ENCODE measurements around the gene KRT76.
"Not testable (repeated sequence)": the region's sequence is repeated elsewhere in the genome, so short reads cannot be mapped to it uniquely, and the experiment has no call there.

The KRT76 gene

DNA sequence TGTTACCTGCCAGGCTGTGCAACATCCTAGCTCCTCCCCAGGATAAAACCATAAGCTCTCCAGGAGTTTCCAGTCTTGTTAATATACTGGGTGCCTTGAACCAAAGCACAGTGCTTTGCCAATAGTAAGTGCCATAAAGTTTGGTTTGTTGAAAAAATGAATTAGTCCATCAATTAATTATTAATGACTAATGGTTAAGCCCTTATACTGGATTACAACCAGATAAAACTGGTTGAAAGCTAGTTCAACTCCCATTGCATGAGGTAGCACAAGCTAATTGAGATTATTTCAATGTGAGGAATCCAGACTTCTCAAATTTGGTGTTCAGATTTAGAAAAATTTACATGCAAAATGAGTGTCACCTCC is 20.4 kb upstream of the KRT76 start:
- DNase-seq (ENCODE audit: low spot score) = no peak
- FAIRE-seq = no peak

DNA sequence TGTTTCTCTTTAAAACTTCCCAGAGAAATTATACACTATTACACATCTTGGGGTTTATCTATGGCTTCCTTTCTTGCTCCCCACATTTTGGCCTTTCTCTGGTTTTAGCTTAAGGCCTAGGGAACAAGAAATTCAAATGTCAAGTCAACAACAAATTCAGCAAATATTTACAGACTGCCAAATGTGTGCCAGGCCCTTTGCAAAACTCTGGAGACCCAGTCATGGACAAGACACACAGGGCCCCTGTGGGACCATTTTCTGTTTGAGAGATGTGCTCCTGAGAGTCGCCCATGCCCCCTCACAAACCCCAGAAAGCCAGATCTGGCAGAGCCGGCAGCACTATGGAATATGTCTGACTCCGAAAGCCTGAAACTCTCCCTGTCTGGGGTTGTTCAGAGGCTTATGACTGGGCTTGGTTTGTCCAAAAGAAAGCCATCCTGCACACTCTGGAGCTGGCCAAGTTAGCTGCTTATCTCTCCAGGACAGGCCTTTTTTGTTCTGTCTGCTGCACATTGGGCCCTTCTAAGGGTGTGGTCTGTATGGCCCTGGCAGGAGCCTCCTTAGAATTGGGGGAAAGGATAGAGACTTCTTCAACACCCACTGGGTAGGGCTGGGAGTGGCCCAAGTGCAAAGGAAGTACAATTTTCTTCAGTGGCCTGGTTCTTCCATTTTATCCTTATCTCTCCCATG is 19.8 kb upstream of the KRT76 start:
- FAIRE-seq = no peak

DNA sequence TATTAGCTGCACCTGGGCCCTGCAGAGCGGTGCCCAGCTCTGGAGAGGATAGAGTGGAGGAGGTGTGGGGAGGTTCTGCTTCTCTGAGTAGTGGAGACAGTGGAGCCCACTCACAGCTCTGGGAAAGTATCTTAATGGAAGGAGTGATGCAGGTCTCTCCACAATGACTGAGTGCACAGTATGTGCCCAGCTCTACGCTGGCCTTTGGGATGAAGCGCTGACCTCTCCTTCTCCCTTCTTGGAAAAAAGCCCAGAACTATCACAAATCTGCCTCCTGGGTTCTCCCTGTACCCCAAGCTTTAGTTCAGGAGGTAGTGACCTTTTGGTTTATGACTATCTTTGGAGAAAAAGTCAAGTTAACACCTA is 19.3 kb upstream of the KRT76 start:
- FAIRE-seq = no peak
- DNase-seq (ENCODE audit: low spot score) = no peak

More for the DNA sequence above, 19.8 kb upstream of the KRT76 start:
- no peak for DNase-seq (ENCODE audit: low spot score)

DNA sequence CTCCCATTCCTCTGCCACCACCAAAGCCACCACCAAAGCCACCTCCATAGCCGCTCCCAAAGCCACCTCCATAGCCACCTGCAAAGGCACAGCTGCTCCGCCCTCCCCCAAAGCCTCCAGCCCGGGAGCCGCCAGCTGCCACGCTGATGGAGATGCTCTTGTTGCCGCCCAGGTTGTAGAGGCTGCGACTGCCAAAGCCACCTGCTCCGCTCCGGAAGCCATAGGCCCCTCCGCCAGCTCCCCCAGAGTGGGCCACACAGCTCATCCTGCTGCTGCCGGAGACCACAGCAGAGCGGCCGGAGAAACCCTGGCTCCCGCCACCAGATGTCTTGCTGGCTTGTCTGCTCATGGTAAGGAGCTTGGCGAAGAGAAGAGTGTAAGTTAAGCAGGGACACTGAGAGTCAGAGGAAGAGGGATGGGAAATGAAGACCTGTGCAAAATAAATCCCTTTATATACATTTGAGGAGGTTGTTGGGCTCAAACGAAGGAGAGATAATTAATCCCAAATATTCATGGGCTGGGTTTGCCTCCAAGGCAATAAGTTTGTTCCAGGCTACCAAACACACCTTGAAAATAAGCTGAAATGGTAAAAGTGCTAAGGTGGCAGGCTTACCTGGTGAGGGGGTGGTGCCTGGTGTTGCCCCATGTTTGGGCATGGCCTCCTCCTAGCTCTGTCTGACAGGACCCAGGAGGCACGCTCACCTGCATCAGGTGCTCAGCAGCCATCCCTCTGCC is 18.7 kb upstream of the KRT76 start, which contains the start of gene KRT3:
TSS of gene KRT3 (minus strand) at position 424 of the 735 bp plus-strand sequence. CDS start at position 349, 75 bp downstream.
- FAIRE-seq = no peak
- no peak for DNase-seq (ENCODE audit: low spot score)

DNA sequence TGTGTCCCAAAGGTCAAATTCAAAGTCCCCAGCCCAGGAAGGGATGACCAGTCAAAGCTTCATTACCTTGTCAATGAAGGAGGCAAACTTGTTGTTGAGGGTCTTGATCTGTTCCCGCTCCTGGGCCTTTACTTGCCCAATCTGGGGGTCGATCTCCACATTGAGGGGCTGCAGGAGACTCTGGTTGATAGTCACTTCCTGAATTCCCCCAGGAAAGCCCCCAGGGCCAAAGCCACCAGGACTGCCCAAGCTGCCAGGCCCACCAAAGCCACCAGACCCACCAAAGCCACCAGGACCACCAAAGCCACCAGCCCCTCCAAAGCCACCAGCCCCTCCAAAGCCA is 18.2 kb upstream of the KRT76 start:
- DNase-seq (ENCODE audit: low spot score); FAIRE-seq: not testable (repeated sequence)

DNA sequence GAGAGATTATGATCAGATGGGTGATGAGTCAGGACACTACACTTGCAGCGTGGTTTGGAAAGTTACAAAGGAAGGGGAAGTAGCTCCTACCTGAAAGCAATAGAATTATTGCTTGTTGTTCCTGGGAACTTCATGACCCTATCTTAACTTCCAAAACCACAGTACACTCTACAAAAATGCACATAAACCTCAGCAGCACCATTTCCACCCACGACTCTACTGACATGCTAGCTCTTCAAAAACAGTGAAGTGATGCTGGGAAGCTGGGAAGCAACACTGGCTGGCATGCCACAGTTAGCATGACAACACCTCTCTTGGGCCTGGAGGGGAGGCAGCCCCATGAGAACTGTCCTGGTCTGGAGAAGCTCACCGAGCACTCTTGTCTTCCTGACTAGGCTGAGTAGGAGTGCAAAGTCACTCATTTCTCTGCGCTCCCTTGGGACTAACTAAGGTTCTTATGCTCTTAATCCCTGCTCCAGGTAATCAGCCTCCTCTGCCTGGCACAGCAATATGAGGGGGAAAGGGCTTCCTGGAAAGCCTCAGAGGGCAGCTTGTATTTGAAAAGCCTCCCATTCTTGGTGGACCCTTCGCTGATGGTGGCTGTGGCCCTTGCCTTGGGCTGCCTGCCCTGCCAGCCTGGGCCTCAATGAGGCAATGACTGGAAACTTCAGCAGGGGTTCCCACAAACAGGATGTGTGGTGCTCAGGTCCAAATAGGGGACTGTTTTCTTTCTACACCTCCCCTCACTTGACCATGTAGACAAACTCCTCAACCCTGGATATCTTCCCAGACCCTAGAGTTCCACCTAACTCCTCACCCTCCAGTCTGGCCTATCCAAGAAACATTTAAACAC is 17.6 kb upstream of the KRT76 start:
- no peak for DNase-seq (ENCODE audit: low spot score)
- no peak for FAIRE-seq

DNA sequence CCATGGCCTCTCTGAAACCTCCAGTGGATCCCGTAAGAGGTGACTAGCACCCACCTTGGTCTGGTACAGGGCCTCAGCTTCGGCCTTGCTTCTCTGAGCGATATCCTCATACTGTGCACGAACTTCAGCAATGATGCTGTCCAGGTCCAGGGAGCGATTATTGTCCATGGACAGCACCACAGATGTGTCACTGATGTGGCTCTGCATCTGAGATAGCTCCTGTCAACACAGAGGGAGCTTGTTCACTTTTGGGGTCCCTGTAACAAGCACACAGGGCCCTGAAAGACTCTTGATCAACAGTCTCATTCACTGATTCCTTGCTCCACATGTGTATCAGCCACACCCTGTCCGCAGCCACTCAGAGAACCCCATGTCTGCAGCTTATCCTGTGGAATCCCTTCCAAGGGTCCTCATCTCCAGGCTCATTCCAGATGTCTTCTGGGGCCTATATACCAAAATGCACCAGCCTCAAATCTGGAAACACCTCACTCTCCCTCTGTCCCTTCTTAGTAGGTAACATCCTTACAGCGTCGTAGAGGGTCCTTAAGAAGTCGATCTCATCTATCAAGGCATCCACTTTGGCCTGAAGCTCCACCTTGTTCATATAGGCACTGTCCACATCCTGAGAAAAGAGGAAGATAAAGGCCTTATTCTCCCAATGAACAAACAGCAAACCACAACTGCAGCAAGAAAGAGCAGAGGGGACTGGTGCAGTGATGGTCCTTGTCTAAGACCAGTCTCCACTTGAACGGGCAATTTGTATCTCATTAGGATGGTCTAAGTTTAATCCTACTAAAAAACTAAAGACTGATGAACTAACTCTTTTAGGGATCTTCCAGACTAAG is 15.3 kb upstream of the KRT76 start:
- DNase-seq (ENCODE audit: low spot score) (no peak), FAIRE-seq (no peak)

DNA sequence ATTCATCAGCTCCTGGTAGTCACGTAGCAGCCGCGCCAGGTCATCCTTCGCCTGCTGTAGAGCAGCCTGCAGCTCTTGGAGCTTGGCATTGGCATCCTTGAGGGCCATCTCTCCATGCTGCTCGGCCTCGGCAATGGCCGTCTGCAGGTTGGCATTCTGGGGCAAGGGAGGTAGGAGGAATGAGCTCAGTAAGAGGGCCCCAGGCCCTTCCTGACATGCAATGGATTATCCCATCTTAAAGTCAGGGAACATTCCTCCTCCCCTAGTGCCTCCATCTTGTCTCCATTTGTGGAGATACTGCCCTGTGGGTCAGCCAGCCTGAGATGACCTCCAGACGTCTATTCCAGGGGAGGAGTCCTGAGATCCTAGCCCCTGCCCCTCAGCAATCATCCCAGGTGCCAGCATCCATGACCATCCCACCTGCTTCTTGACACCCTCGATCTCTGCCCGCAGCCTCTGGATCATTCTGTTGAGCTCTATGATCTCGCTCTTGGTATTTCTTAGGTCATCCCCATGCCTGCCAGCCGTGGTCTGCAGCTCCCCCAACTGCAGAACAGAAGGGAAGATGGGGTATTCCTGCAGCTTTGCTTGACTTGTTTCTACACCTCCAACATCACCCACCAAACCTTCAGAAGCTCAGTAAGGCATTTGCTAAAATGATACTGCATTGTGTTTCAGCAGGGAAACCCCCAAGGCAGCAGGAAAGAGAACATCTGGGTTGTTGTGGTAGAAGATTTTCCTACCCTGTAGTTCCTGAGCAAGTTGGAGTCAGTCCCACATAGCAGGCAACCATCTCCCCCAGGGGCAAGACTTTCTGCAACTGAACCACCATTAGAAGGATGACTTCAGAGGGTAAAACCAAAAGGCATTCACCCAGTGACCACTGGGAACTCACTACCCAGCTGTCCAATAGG is 14.4 kb upstream of the KRT76 start:
- FAIRE-seq = no peak
- DNase-seq (ENCODE audit: low spot score) = no peak

DNA sequence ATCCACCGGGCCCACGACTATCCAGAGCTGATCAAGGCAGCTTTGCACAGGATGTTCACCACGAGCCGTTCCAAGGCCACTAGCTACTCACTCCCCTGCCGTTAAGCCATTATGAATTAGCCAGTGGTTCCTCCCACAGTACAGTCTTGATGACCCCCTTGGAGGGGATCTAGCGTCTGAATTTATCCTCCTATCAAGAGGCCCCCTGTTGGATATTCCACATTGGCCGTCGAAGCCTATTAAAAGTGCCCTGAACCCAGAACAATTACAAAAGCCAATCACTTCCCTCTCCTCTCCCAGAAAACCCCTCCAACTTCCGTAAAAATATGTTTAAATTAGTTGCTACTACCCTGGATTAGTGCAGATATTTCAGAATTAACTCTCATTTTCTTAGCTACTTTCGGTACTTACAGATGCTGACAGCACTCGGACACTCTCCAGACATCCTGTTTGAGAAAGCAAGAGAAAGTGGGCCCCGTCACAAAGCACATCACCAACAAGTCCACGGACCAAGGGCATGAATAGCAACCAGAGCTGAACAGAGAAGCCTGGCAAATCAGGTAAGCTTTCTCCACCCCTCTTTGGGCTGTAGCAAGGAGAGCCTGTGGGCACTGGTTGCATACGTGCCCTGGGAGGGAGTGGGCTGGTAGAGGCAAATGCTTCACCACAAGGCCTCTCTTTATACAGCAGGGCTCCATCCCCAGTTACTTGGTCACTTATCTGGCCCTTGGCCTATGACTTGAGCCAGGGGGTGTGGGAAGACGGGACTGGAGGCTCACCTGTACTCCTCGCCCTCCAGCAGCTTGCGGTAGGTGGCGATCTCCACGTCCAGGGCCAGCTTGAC is 13.5 kb upstream of the KRT76 start:
- no peak for FAIRE-seq
- no peak for DNase-seq (ENCODE audit: low spot score)

DNA sequence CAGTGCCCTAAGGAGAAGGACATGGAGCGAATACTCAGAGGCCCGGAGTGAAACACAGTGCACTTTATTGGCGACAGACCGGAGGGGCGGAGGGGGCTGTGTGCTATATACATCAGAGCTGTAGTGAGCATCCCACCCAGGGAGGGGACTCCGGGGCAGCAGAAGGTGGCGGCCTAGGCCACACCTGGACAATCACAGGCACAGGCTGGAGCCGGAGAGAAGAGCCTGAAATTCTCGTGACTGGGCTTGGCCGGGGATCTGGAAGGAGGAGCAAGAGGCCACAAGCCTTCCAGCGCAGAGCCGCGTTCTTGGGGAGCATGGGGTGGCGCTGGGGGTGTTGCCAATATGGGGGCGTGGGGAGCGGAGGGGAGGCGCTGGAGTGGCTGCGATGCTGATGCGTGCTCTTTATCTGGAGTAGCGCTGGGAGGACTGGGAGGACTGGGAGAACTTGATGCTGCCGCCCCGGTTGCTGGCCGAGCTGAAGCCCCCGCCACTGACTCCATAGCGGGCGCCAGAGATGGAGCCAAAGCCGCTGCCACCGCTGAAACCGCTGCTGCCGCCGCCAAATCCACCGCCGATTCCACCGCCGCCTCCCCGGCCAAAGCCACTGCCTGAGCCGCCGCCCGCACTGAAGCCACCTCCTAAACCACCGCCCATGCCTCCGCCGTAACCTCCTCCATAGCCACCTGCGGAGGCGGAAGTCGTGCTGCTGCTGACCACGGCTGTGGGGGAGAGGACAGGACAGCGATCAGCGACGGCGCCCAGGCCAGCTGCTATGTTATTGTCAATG is 12.7 kb upstream of the KRT76 start:
- DNase-seq (ENCODE audit: low spot score) = peak; percentile 23
- no peak for FAIRE-seq

DNA sequence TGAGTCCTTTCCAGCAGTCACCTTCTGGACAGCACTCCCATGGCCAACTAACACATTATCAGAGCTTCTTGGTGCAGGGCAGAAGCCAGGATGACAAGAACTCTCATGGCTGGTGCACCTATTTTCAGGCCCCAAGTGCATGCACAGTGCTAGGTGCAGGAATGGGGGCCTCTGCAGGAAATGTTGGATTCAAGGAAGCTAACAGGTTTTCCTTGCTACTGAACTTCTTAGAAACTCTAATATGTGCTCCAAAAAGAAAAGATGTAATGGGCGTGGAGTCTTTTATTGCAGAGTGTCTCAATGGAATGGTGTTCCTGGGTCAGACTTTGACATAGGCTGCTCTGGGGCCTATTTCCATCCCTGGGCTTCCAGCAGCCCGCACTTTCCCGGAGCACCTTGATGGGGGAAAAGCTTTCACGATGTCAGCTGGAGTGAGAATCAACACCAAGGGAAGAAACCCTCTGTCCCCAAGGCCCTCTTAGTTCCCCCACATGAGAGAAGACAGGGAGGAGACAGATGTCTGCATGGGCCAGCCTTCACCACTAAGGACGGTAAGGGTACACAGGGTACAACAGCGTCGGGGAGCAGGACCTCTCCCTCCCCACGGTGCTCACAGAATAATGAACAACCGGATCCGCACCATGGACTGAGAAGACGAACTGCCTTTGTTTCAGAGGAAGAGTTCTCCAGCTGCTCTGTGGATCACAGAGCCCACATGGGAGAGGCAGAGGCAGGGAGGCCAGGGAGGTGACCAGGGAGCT is 11.9 kb upstream of the KRT76 start:
- FAIRE-seq (no peak), DNase-seq (ENCODE audit: low spot score) (no peak)

DNA sequence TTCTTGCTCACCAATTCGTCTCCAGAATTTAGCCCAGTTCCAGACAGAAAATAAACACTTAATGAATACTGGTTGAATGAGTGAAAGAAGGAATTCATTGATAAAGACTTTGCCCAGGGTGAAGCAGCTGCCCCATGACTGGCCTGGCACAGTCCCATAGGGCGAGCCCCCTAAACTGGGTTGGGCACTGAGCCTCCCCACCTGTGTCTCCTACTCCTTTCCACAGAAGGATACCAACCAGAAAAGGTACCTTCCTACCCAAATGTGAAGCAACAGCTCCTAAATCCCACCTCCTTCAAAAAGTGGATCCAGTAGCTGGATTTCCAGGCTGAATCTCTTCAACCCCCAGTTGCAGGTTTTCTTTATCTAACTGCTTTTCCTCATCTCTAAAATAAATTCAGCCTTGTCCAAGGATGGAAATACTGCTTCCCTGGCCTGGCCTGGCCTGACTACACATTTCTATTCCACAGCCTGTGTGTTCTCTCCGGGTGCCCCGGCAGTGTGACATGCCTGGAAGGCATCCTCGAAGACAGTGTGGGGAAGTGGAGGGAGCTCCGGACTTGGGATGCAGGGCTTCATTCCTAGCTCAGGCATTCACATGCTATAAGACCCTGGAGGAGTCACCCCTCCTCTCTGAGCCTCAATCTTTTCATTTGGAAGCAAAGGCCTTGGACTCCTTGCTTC is 11.2 kb upstream of the KRT76 start:
- FAIRE-seq (no peak), DNase-seq (ENCODE audit: low spot score) (no peak)

DNA sequence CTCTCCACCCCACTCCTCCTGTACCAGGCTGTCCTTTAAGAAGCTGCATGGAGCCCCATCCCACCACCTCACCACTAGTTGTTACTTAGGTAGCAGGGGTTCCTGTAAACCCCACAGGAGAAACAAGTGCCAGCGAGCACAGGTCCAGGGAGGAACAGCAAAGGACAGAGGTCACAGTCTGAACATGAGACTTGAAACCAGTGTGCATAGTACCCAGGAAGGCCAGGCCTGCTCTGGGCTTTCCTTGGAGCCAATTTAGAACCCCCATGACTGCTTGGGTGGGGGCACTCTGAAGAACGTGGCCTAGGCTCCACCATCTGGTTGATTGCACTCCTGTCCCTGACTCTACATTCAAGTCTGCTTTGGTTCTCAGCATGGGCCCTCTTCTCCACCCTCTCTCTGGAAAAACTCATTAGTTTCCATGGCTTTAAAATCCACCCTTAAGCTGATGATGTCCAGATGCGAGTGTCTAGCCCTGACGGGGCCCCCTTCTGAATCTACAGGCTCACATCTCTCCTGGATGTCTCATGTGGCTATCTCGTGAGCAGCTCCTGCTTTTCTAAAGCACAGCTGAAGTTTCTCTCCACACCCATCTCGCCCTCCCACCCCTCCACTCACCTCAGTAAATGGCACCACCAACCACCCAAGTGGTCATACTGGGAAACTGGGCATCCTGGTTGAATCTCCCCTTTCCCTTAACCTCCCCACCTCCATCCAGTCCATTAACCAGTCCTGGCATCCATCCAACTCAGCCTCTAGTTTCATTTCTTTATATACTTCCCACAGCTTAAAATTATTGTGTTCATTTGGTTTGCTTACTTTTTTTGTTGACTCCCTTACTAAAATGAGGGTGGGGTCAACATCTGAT is 10.4 kb upstream of the KRT76 start:
- DNase-seq (ENCODE audit: low spot score) (no peak), FAIRE-seq (no peak)

DNA sequence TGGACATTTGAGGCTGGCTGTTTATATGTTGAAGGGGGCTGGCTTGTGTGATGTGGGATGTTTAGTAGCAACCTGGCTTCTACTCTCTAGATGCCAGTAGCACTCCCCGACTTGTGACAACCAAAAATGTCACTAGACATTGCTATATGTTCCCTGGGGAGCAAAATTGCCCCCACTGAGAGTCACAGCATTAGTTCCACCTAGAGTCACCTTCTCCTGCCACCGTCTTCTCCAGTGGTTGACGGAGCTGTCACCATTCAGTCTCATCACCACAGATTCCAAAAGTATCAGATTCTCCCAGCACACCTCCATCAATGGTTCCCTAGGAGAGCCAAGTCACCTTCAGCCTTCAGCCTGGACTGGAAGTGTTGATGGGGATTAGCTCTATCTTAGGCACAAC is 7.8 kb upstream of the KRT76 start:
- FAIRE-seq = no peak

DNA sequence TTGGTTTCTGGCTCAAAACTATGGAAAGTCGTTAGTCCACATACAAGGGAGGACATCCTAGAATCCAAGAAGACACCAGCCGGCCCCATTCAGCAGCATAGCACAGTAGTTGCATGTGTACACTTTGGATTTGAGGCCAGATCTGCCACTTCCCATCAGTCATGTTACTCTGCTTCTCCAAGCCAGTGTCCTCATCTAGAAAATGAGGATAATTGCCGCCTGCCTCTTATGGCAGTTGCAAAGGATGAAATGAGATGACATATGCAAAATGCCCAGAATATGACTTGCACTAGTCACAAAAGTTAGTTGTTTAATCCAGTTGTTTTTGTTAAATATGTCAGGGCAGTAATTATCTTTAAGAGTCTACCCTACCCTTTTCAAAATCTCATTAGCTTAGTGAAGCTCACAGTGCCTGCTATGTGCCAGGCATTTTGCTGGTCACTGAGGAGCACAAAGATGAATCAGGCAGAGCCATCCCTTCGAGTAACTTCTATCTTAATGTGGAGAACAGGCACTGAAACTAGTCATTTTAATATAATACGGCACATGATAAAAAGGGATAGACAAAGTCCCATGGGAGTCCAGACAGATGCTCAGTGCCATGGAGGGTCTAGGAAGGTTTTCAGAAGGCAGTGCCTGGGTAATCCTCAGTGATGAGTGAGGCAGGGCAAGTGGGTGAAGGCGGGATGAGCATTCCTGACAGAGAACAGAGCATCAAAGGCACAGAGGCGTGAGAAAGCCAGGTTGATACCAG is 6.6 kb upstream of the KRT76 start:
- FAIRE-seq (no peak), DNase-seq (ENCODE audit: low spot score) (no peak)

More for the DNA sequence above, 7.8 kb upstream of the KRT76 start:
- DNase-seq (ENCODE audit: low spot score) = no peak

DNA sequence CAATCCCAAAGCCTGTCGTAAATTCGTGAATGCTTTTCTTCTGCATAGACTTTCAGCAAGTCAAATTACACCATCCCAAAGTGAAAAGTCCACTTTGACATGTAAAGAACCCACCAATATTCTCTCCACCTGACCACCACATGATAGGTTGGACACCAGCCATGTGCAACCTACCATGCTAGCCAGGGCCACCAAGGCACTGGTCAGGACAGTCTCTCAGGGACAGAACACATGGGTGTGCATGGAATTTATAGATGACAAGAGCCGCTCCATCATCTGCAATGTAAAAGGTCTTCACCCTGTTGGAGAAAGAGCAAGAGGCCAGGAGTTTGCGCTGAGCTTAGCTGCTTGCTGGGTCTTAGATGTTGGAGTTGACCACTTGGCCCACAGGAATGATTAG is 5.4 kb upstream of the KRT76 start:
- no peak for DNase-seq (ENCODE audit: low spot score)
- FAIRE-seq = no peak
